AG08395 (cell line): ENCODE results near the gene AQP7.
"Not testable (repeated sequence)": the region's sequence is repeated elsewhere in the genome, so short reads cannot be mapped to it uniquely, and the experiment has no call there.

Source experiments
- DNase-seq: peaks from one replicate; pipeline ENCODE4 v3.0.0; 2012; ENCODE audit warnings: mixed read lengths, low spot score

AQP7 gene

GRCh38 chr9:33433871-33434270 is 31.5 kb upstream of the AQP7 start:
- DNase-seq = no peak

- no peak for DNase-seq
Observed at GRCh38 chr9:33431420-33431819, 29.1 kb upstream of the AQP7 start.

- DNase-seq = peak; percentile 41
Observed at GRCh38 chr9:33430942-33431341, 28.6 kb upstream of the AQP7 start.

GRCh38 chr9:33429256-33429985 is 27.1 kb upstream of the AQP7 start:
- DNase-seq = no peak

- DNase-seq = no peak
Observed at GRCh38 chr9:33426843-33427293, 24.5 kb upstream of the AQP7 start.

- no peak for DNase-seq
Observed at GRCh38 chr9:33425128-33425533, 22.8 kb upstream of the AQP7 start.

GRCh38 chr9:33424492-33424891 is 22.1 kb upstream of the AQP7 start:
- not testable (repeated sequence) for DNase-seq

- not testable (repeated sequence) for DNase-seq
Observed at GRCh38 chr9:33424043-33424442, 21.7 kb upstream of the AQP7 start.

GRCh38 chr9:33419708-33420303 is 17.4 kb upstream of the AQP7 start:
- no peak for DNase-seq

- DNase-seq = no peak
Observed at GRCh38 chr9:33418090-33418489, 15.7 kb upstream of the AQP7 start.

- no peak for DNase-seq
Observed at GRCh38 chr9:33416996-33417395, 14.6 kb upstream of the AQP7 start.

GRCh38 chr9:33415501-33416038 is 13.2 kb upstream of the AQP7 start:
- DNase-seq = peak; percentile 58

- DNase-seq = no peak
Observed at GRCh38 chr9:33414889-33415500, 12.6 kb upstream of the AQP7 start.

- DNase-seq = no peak
Observed at GRCh38 chr9:33414268-33414667, 11.9 kb upstream of the AQP7 start.

- DNase-seq = no peak
Observed at GRCh38 chr9:33408087-33408486, 5.7 kb upstream of the AQP7 start.

- no peak for DNase-seq
Observed at GRCh38 chr9:33407061-33407460, 4.7 kb upstream of the AQP7 start.

GRCh38 chr9:33404788-33405362 is 2.5 kb upstream of the AQP7 start:
- no peak for DNase-seq

- no peak for DNase-seq
Observed at GRCh38 chr9:33403941-33404787, 1.8 kb upstream of the AQP7 start.

GRCh38 chr9:33401809-33402208 is 559 bp downstream of the AQP7 start:
- DNase-seq = not testable (repeated sequence)

GRCh38 chr9:33399047-33399446 is 3.3 kb downstream of the AQP7 start:
- DNase-seq = not testable (repeated sequence)

- DNase-seq = not testable (repeated sequence)
Observed at GRCh38 chr9:33397801-33398200, 4.6 kb downstream of the AQP7 start.
